ENCODE measurements around the gene ETV3. TPM values are rescaled to one million over a fixed set of nuclear protein-coding genes. Genes with fewer than 3 reads are reported as not detected.

Gene ETV3
- total and polyA plus RNA-seq, 10 of the 15 experiments (the other 5 are each of a cell fraction or from before 2014, with no cell fraction given): 1.7 to 13.8 (median 7.2) TPM

DNA sequence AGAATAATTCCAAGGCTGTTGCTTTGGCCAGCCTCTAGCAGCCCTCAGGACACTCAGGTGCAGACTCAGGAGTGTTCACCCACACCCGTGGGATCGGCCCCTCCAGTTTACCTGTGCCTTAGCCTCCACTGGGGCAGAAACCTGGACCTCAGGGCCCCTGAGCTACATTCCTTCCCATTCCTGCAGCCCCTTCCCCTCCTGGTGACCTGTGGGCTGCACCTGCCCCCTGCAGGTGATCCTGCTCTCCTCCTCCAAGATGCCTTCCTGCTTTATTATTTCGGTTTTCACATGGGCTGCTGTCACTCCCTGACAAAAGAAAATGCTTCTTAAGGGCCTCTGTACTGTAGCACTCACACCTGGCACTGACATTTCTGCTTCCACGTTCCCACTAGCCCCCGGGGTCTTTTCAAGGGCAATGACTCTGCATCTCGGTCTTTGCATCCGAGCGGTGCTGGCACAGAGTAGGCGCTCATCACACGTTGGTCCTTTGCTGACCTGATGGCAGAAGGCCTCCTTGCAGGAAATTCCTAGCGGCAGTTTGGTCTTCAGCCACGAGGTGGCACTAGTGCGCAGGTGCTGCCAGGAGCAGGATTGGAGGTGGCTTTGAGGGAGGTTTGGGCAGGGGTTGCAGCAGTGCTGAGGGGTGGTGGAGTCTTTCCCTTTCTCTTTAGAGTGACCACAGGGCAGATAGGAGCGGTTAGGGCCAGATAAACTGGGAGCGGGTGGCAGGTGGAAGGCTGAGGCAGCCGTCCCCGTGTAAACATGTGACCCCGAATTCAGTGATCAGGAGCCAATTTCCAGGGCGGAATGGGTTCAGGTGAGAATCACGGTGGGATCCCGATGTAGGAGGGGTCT lies 25.3 kb upstream of the ETV3 start (continued):
- TF ChIP-seq SMC3 (IDR thresholded peaks at IDR 0.05; ENCODE audit: borderline replicate concordance, low read length) (peak; percentile 46; the same call in 1 of the 2 replicates), CHD1 (IDR thresholded peaks at IDR 0.05; ENCODE audit: low read depth, low read length) (no peak), MAX (IDR thresholded peaks at IDR 0.05; ENCODE audit: low read depth, low read length) (no peak), ASH2L (IDR thresholded peaks at IDR 0.05; ENCODE audit: borderline replicate concordance, low read depth) (no peak), TAF1 (IDR thresholded peaks at IDR 0.05; ENCODE audit: borderline replicate concordance, low read depth, low read length) (no peak), KAT2A (conservative IDR thresholded peaks at IDR 0.05; ENCODE audit: control insufficient read depth, low read depth, low read length) (no peak), ZNF274 (IDR thresholded peaks at IDR 0.05; ENCODE audit: insufficient read depth, insufficient read length) (no peak), RFX5 (IDR thresholded peaks at IDR 0.05; ENCODE audit: low read depth, low read length) (no peak), CHD2 (IDR thresholded peaks at IDR 0.05; ENCODE audit: borderline replicate concordance, low read depth, low read length) (no peak), HCFC1 (IDR thresholded peaks at IDR 0.05; ENCODE audit: low read length) (peak; percentile 16; the same call in 1 of the 2 replicates), POU2F2 (IDR thresholded peaks at IDR 0.05; ENCODE audit: borderline replicate concordance, low read depth, low read length) (no peak), ZNF217 (IDR thresholded peaks at IDR 0.05) (no peak), EGR1 (IDR thresholded peaks at IDR 0.05; ENCODE audit: borderline replicate concordance in 1 of 2, low read depth in 2 of 2, low read length in 2 of 2) (no peak)
- TF ChIP-seq, protein P1, sequence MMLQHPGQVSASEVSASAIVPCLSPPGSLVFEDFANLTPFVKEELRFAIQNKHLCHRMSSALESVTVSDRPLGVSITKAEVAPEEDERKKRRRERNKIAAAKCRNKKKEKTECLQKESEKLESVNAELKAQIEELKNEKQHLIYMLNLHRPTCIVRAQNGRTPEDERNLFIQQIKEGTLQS (IDR thresholded peaks at IDR 0.05; ENCODE audit: borderline replicate concordance, extremely low read depth, low read depth, low read length): no peak
- TF ChIP-seq, protein P2, sequence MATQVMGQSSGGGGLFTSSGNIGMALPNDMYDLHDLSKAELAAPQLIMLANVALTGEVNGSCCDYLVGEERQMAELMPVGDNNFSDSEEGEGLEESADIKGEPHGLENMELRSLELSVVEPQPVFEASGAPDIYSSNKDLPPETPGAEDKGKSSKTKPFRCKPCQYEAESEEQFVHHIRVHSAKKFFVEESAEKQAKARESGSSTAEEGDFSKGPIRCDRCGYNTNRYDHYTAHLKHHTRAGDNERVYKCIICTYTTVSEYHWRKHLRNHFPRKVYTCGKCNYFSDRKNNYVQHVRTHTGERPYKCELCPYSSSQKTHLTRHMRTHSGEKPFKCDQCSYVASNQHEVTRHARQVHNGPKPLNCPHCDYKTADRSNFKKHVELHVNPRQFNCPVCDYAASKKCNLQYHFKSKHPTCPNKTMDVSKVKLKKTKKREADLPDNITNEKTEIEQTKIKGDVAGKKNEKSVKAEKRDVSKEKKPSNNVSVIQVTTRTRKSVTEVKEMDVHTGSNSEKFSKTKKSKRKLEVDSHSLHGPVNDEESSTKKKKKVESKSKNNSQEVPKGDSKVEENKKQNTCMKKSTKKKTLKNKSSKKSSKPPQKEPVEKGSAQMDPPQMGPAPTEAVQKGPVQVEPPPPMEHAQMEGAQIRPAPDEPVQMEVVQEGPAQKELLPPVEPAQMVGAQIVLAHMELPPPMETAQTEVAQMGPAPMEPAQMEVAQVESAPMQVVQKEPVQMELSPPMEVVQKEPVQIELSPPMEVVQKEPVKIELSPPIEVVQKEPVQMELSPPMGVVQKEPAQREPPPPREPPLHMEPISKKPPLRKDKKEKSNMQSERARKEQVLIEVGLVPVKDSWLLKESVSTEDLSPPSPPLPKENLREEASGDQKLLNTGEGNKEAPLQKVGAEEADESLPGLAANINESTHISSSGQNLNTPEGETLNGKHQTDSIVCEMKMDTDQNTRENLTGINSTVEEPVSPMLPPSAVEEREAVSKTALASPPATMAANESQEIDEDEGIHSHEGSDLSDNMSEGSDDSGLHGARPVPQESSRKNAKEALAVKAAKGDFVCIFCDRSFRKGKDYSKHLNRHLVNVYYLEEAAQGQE (IDR thresholded peaks at IDR 0.05; ENCODE audit: low read depth, low read length): no peak
- TF ChIP-seq, protein P3, sequence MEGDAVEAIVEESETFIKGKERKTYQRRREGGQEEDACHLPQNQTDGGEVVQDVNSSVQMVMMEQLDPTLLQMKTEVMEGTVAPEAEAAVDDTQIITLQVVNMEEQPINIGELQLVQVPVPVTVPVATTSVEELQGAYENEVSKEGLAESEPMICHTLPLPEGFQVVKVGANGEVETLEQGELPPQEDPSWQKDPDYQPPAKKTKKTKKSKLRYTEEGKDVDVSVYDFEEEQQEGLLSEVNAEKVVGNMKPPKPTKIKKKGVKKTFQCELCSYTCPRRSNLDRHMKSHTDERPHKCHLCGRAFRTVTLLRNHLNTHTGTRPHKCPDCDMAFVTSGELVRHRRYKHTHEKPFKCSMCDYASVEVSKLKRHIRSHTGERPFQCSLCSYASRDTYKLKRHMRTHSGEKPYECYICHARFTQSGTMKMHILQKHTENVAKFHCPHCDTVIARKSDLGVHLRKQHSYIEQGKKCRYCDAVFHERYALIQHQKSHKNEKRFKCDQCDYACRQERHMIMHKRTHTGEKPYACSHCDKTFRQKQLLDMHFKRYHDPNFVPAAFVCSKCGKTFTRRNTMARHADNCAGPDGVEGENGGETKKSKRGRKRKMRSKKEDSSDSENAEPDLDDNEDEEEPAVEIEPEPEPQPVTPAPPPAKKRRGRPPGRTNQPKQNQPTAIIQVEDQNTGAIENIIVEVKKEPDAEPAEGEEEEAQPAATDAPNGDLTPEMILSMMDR (IDR thresholded peaks at IDR 0.05 in 2 of 3, conservative IDR thresholded peaks at IDR 0.05 in 1 of 3; ENCODE audit: control insufficient read depth in 2 of 3, extremely low read depth in 1 of 3, insufficient read depth in 1 of 3, low read depth in 3 of 3, low read length in 3 of 3): peak; percentile 72 to 94 (median 90)
- TF ChIP-seq, protein P4, sequence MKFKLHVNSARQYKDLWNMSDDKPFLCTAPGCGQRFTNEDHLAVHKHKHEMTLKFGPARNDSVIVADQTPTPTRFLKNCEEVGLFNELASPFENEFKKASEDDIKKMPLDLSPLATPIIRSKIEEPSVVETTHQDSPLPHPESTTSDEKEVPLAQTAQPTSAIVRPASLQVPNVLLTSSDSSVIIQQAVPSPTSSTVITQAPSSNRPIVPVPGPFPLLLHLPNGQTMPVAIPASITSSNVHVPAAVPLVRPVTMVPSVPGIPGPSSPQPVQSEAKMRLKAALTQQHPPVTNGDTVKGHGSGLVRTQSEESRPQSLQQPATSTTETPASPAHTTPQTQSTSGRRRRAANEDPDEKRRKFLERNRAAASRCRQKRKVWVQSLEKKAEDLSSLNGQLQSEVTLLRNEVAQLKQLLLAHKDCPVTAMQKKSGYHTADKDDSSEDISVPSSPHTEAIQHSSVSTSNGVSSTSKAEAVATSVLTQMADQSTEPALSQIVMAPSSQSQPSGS (IDR thresholded peaks at IDR 0.05; ENCODE audit: low read length): no peak

Data from GM12878 (cell line).